ENCODE measurements around the gene HACD2. TPM values are rescaled to one million over a fixed set of nuclear protein-coding genes. Genes with fewer than 3 reads are reported as not detected.
"Not testable (repeated sequence)": the region's sequence is repeated elsewhere in the genome, so short reads cannot be mapped to it uniquely, and the experiment has no call there.

Gene HACD2
- total RNA-seq, 3 donors from 2014 or later (not counting 1 experiment from before 2014, with no cell fraction given) = 16.1 to 34.1 (median 24.6) TPM

- Histone ChIP-seq H3K36me3 (ENCODE audit: control insufficient read depth, insufficient read depth, low read length) (peaks cover 5% of the 10 kb centered on the region), H3K27me3 (ENCODE audit: control insufficient read depth, insufficient read depth, low read length) (no peaks in the 10 kb centered on the region), H3K4me1 (ENCODE audit: control insufficient read depth, insufficient read depth, low read length) (peaks cover 10% of the 10 kb centered on the region), H3K4me3 (ENCODE audit: low read length) (no peak overlapping the region), H3K9me3 (ENCODE audit: control insufficient read depth, insufficient read depth, low read length) (no peaks in the 10 kb centered on the region), H3K27ac (ENCODE audit: low read length) (no peak overlapping the region)
- Mint-ChIP-seq H3K27ac (no peak overlapping the region), H3K36me3 (no peaks in the 10 kb centered on the region), H3K9me3 (no peaks in the 10 kb centered on the region), H3K4me3 (no peak overlapping the region), H3K27me3 (ENCODE audit: low read depth in 2 of 2) (no peaks in the 10 kb centered on the region), H3K4me1 (no peaks in the 10 kb centered on the region)
- WGBS (ENCODE audit: insufficient coverage) = 96% methylated on average over 6 of the region's 6 CpGs
- no peak for ATAC-seq
- intact Hi-C loops (cut with micrococcal nuclease) = no loop called here
- no peak for DNase-seq
- TF ChIP-seq CTCF (IDR thresholded peaks at IDR 0.05) = no peak
Measured at GRCh38 chr3:123616593-123616992, 31.7 kb upstream of the HACD2 start.

- Histone ChIP-seq H3K27me3 (ENCODE audit: control insufficient read depth, insufficient read depth, low read length) (no peaks in the 10 kb centered on the region), H3K4me1 (ENCODE audit: control insufficient read depth, insufficient read depth, low read length) (peaks cover 3% of the 10 kb centered on the region), H3K9me3 (ENCODE audit: control insufficient read depth, insufficient read depth, low read length) (no peaks in the 10 kb centered on the region), H3K27ac (ENCODE audit: low read length) (no peak overlapping the region), H3K36me3 (ENCODE audit: control insufficient read depth, insufficient read depth, low read length) (peaks cover 5% of the 10 kb centered on the region), H3K4me3 (ENCODE audit: low read length) (no peak overlapping the region)
- intact Hi-C loops (cut with micrococcal nuclease) = no loop called here
- Mint-ChIP-seq H3K27me3 (ENCODE audit: low read depth in 2 of 2) (no peaks in the 10 kb centered on the region), H3K9me3 (no peaks in the 10 kb centered on the region), H3K36me3 (no peaks in the 10 kb centered on the region), H3K4me3 (no peak overlapping the region), H3K4me1 (peaks cover 0 to 3% of the 10 kb centered on the region in 2 donors), H3K27ac (no peak overlapping the region)
- no peak for TF ChIP-seq CTCF (IDR thresholded peaks at IDR 0.05)
- no peak for DNase-seq
- ATAC-seq = no peak
- WGBS (ENCODE audit: insufficient coverage) = 100% methylated on average over 2 of the region's 2 CpGs
Measured at GRCh38 chr3:123613543-123613942, 28.7 kb upstream of the HACD2 start.

GRCh38 chr3:123611674-123612073, 26.8 kb upstream of the HACD2 start:
- H3K4me3 ChIP-seq (ENCODE audit: low read length); H3K36me3 Mint-ChIP-seq; H3K4me1 Mint-ChIP-seq; H3K9me3 Mint-ChIP-seq; H3K4me3 Mint-ChIP-seq; H3K27me3 Mint-ChIP-seq (ENCODE audit: low read depth in 2 of 2); DNase-seq; H3K36me3 ChIP-seq (ENCODE audit: control insufficient read depth, insufficient read depth, low read length); H3K9me3 ChIP-seq (ENCODE audit: control insufficient read depth, insufficient read depth, low read length); intact Hi-C loops (cut with micrococcal nuclease); H3K4me1 ChIP-seq (ENCODE audit: control insufficient read depth, insufficient read depth, low read length); ATAC-seq; H3K27ac Mint-ChIP-seq; H3K27ac ChIP-seq (ENCODE audit: low read length); H3K27me3 ChIP-seq (ENCODE audit: control insufficient read depth, insufficient read depth, low read length): not testable (repeated sequence)
- WGBS (ENCODE audit: insufficient coverage) = 97% methylated on average over 6 of the region's 7 CpGs

- intact Hi-C loops (cut with micrococcal nuclease) = no loop called here
- H3K4me1 ChIP-seq (ENCODE audit: control insufficient read depth, insufficient read depth, low read length) = no peaks in the 10 kb centered on the region
- peaks cover 0 to 3% of the 10 kb centered on the region in 2 donors for H3K4me1 Mint-ChIP-seq
- peaks cover 5% of the 10 kb centered on the region for H3K36me3 ChIP-seq (ENCODE audit: control insufficient read depth, insufficient read depth, low read length)
- no peaks in the 10 kb centered on the region for H3K36me3 Mint-ChIP-seq
- H3K27me3 ChIP-seq (ENCODE audit: control insufficient read depth, insufficient read depth, low read length) = no peaks in the 10 kb centered on the region
- DNase-seq = no peak
- H3K9me3 Mint-ChIP-seq = no peaks in the 10 kb centered on the region
- ATAC-seq = no peak
- no peaks in the 10 kb centered on the region for H3K9me3 ChIP-seq (ENCODE audit: control insufficient read depth, insufficient read depth, low read length)
- TF ChIP-seq CTCF (IDR thresholded peaks at IDR 0.05) = no peak
- H3K4me3 ChIP-seq (ENCODE audit: low read length) = no peak overlapping the region
- H3K4me3 Mint-ChIP-seq = no peak overlapping the region
- H3K27me3 Mint-ChIP-seq (ENCODE audit: low read depth in 2 of 2) = no peaks in the 10 kb centered on the region
- H3K27ac Mint-ChIP-seq = no peak overlapping the region
- H3K27ac ChIP-seq (ENCODE audit: low read length) = no peak overlapping the region
Measured at GRCh38 chr3:123611082-123611481, 26.2 kb upstream of the HACD2 start.

Data from natural killer cell (primary cell).